ENCODE data around the gene DNAAF2.

Gene DNAAF2

GRCh38 chr14:49593016-49593415 is 42.0 kb downstream of the DNAAF2 start:
- no peak for TF ChIP-seq SPI1 (IDR thresholded peaks at IDR 0.05; ENCODE audit: borderline replicate concordance, low read depth)
- TF ChIP-seq GABPA (IDR thresholded peaks at IDR 0.05; ENCODE audit: low read depth) = no peak
- TF ChIP-seq REST (IDR thresholded peaks at IDR 0.05; ENCODE audit: insufficient replicate concordance, low read depth) = no peak
- TF ChIP-seq CTCF (IDR thresholded peaks at IDR 0.05; ENCODE audit: insufficient read depth, low read length) = no peak
- no peak for TF ChIP-seq POLR2AphosphoS5 (IDR thresholded peaks at IDR 0.05; ENCODE audit: low read depth)
- Histone ChIP-seq H3K4me3 (replicated peaks; ENCODE audit: insufficient read depth, low read length) (no peak overlapping the region), H3K27me3 (ENCODE audit: insufficient read depth, poor library complexity, severe bottlenecking) (no peaks in the 10 kb centered on the region), H3K27ac (replicated peaks) (no peak overlapping the region)
- no peak for DNase-seq (ENCODE audit: low read depth in 1 of 2, low spot score in 1 of 2)

GRCh38 chr14:49589387-49589786 is 45.7 kb downstream of the DNAAF2 start:
- TF ChIP-seq REST (IDR thresholded peaks at IDR 0.05; ENCODE audit: insufficient replicate concordance, low read depth) = peak; percentile 86
- TF ChIP-seq POLR2AphosphoS5 (IDR thresholded peaks at IDR 0.05; ENCODE audit: low read depth) = no peak
- DNase-seq (ENCODE audit: low read depth in 1 of 2, low spot score in 1 of 2) = no peak
- Histone ChIP-seq H3K4me3 (replicated peaks; ENCODE audit: insufficient read depth, low read length) (no peak overlapping the region), H3K27ac (replicated peaks) (no peak overlapping the region), H3K27me3 (ENCODE audit: insufficient read depth, poor library complexity, severe bottlenecking) (no peaks in the 10 kb centered on the region)

- H3K4me3 ChIP-seq (replicated peaks; ENCODE audit: insufficient read depth, low read length) = peak overlapping the region; percentile 25
- H3K27me3 ChIP-seq (ENCODE audit: insufficient read depth, poor library complexity, severe bottlenecking) = no peaks in the 10 kb centered on the region
- TF ChIP-seq CTCF (IDR thresholded peaks at IDR 0.05; ENCODE audit: insufficient read depth, low read length) (peak; percentile 47), SPI1 (IDR thresholded peaks at IDR 0.05; ENCODE audit: borderline replicate concordance, low read depth) (no peak), REST (IDR thresholded peaks at IDR 0.05; ENCODE audit: insufficient replicate concordance, low read depth) (no peak)
- DNase-seq (ENCODE audit: low read depth in 1 of 2, low spot score in 1 of 2) = peak; percentile 54 to 60
- H3K27ac ChIP-seq (replicated peaks) = peak overlapping the region; percentile 93
Observed at GRCh38 chr14:49586673-49587460, 48.2 kb downstream of the DNAAF2 start.

All from HL-60 (cell line).